K562 treated with DMSO at 1 percent for 12 hours (cell line): ENCODE results near the gene MATR3. TPM values are rescaled to one million over a fixed set of nuclear protein-coding genes. Genes with fewer than 3 reads are reported as not detected.

ENCODE experiments used
- total RNA-seq: library from RNA; unstranded; fragments of 300-600 nt; gene quantifications from 2 replicates; pipeline ENCODE4 v1.2.3, GENCODE V29; 2022; ENCODE audit not compliant: insufficient read depth

MATR3 gene
- total RNA-seq = 62.3 and 136 TPM in 2 replicates

GRCh38 chr5:139293507-139294373, at the start of gene MATR3:
Gene MATR3, plus strand, starts transcription at chr5:139293740. Its CDS starts 13,676 bp downstream, at chr5:139307416.

GRCh38 chr5:139341689-139342422, 48.3 kb downstream of the MATR3 start, which contains the start of gene PAIP2:
Gene PAIP2, plus strand, starts transcription at chr5:139341854. Its CDS starts 21,931 bp downstream, at chr5:139363785.

Other genes starting within 250 kb of the MATR3 start
- 33.9 and 37.7 TPM in 2 replicates for gene SIL1, start 95.4 kb upstream of the MATR3 start, total RNA-seq
- 81.2 and 128 TPM in 2 replicates for gene PAIP2, start 48.1 kb downstream of the MATR3 start, total RNA-seq
- gene SLC23A1, start 89.6 kb downstream of the MATR3 start, total RNA-seq = not detected in 2 replicates
- gene MZB1, start 96.2 kb downstream of the MATR3 start, total RNA-seq = not detected in 2 replicates
- gene PROB1, start 101.4 kb downstream of the MATR3 start, total RNA-seq = 1.5 and 3.0 TPM in 2 replicates
- gene SPATA24, start 110.3 kb downstream of the MATR3 start, total RNA-seq = 9.5 TPM in 1 of 2 replicates, not detected in the other
- 3.1 and 3.4 TPM in 2 replicates for gene DNAJC18, start 145.8 kb downstream of the MATR3 start, total RNA-seq
- not detected in 2 replicates for gene ECSCR, start 169.0 kb downstream of the MATR3 start, total RNA-seq
- not detected in 2 replicates for gene SMIM33, start 177.3 kb downstream of the MATR3 start, total RNA-seq
- 62.4 and 97.5 TPM in 2 replicates for gene STING1, start 189.0 kb downstream of the MATR3 start, total RNA-seq